Upper lobe of left lung (tissue), 6 donors: ENCODE measurements around the gene NDRG2. TPM values are rescaled to one million over a fixed set of nuclear protein-coding genes. Genes with fewer than 3 reads are reported as not detected.

Experiments used
- ATAC-seq, 2 donors: fragments of 200-7000 bp; cut with Tn5 transposase; one replicate each; pipeline ENCODE4 v1.9.1; 2022; ENCODE audit warnings: mild to moderate bottlenecking in 2 of 2, moderate library complexity in 2 of 2; ENCODE audit not compliant: low FRiP score in 2 of 2
- DNase-seq, 2 donors: peaks; one replicate each; pipeline ENCODE4 v3.0.0-alpha.2; 2019 to 2020
- H3K27ac ChIP-seq, 4 donors: fragments of 200-600 bp; sonication (generic); one replicate each; pipeline ENCODE4 v1.5.1; 2016 to 2019
- H3K27me3 ChIP-seq, 4 donors: fragments of 200-600 bp; sonication (generic); one replicate each; pipeline ENCODE4 v1.5.1; 2017 to 2019
- H3K36me3 ChIP-seq, 4 donors: fragments of 200-600 bp; sonication (generic); one replicate each; pipeline ENCODE4 v1.5.1; 2016 to 2019
- H3K4me1 ChIP-seq, 4 donors: fragments of 200-600 bp; sonication (generic); one replicate each; pipeline ENCODE4 v1.5.1; 2018 to 2019
- H3K4me3 ChIP-seq, 4 donors: fragments of 200-600 bp; sonication (generic); one replicate each; pipeline ENCODE4 v1.5.1; 2017 to 2019; ENCODE audit warnings: mild to moderate bottlenecking in 2 of 4, moderate library complexity in 1 of 4
- H3K9me3 ChIP-seq, 4 donors: fragments of 200-600 bp; sonication (generic); one replicate each; pipeline ENCODE4 v1.5.1; 2018 to 2019
- CTCF ChIP-seq, 6 experiments: fragments of 450-650 bp in 4 of 6; fragments of 200-600 bp in 2 of 6; sonication (generic) in 2 of 6; IDR thresholded peaks; one replicate each; pipeline ENCODE4 v1.5.1; 2016 to 2019; ENCODE audit warnings: antibody characterized with exemption in 6 of 6
- EP300 ChIP-seq, 4 donors: sonication (generic); formaldehyde crosslinking; IDR thresholded peaks; one replicate each; pipeline ENCODE4 v1.5.1; 2017; ENCODE audit warnings: antibody characterized with exemption in 4 of 4, control low read depth in 2 of 4
- POLR2A ChIP-seq, 4 donors: fragments of 450-650 bp; IDR thresholded peaks; one replicate each; pipeline ENCODE4 v1.5.1; 2016 to 2017; ENCODE audit warnings: antibody characterized with exemption in 4 of 4, mild to moderate bottlenecking in 2 of 4
- POLR2AphosphoS5 ChIP-seq, 2 donors: sonication (generic); formaldehyde crosslinking; IDR thresholded peaks; one replicate each; pipeline ENCODE4 v1.5.1; 2017; ENCODE audit warnings: antibody characterized with exemption in 2 of 2
- WGBS, 2 donors: methylation state at CpG; one replicate each; pipeline ENCODE4 v1.1.5; 2017 to 2018; 5-methylcytosine and 5-hydroxymethylcytosine counted together
- total RNA-seq, 6 donors: library from RNA; depleted of rRNA in 4 of 6; stranded (reverse); fragments of >200 nt in 4 of 6; gene quantifications; one replicate each; pipeline versions ENCODE4 v1.1.0 to v1.2.1, GENCODE V29; 2016 to 2021
- donor health status: DM: no; HTN: no; CAD: no; lungs with moderate emphysema.
- donor health status: DM: no; HTN: yes; CAD: no; lungs with severe emphysema.

Gene NDRG2
- total RNA-seq, 6 donors from 2014 or later: 69.7 to 280 (median 90.8) TPM

- no peaks in the 10 kb centered on the region for H3K36me3 ChIP-seq
- H3K4me1 ChIP-seq: peaks cover 0 to 10% (median 3%) of the 10 kb centered on the region in 4 donors
- TF ChIP-seq CTCF (IDR thresholded peaks at IDR 0.05): no peak
- ATAC-seq: peak in 1 of 2 donors; percentile 63
- no peaks in the 10 kb centered on the region for H3K9me3 ChIP-seq
- 73 to 81% methylated on average over 10 of the region's 10 CpGs for WGBS, 2 donors
- no peak for DNase-seq
- H3K27me3 ChIP-seq: no peaks in the 10 kb centered on the region
- peak overlapping the region in 1 of 4 donors; percentile 27 for H3K27ac ChIP-seq
- H3K4me3 ChIP-seq: no peak overlapping the region
Measured at GRCh38 chr14:21056520-21057163, 31.8 kb upstream of the NDRG2 start.

- ATAC-seq: peak in 1 of 2 donors; percentile 19
- no peak for DNase-seq
- WGBS, 2 donors: 53 to 60% methylated on average over 5 of the region's 5 CpGs
- Histone ChIP-seq H3K27ac (no peak overlapping the region), H3K9me3 (no peaks in the 10 kb centered on the region), H3K4me1 (peaks cover 0 to 10% (median 3%) of the 10 kb centered on the region in 4 donors), H3K27me3 (no peaks in the 10 kb centered on the region), H3K4me3 (no peak overlapping the region), H3K36me3 (no peaks in the 10 kb centered on the region)
- no peak for TF ChIP-seq POLR2AphosphoS5 (IDR thresholded peaks at IDR 0.05)
- TF ChIP-seq POLR2A (IDR thresholded peaks at IDR 0.05): no peak
- TF ChIP-seq EP300 (IDR thresholded peaks at IDR 0.05): no peak
- TF ChIP-seq CTCF (IDR thresholded peaks at IDR 0.05): no peak
Measured at GRCh38 chr14:21055432-21056117, 30.7 kb upstream of the NDRG2 start.

GRCh38 chr14:21054768-21055145, 29.9 kb upstream of the NDRG2 start:
- H3K27me3 ChIP-seq: no peaks in the 10 kb centered on the region
- H3K27ac ChIP-seq: no peak overlapping the region
- H3K4me3 ChIP-seq: no peak overlapping the region
- ATAC-seq: no peak
- H3K4me1 ChIP-seq: peaks cover 0 to 10% (median 3%) of the 10 kb centered on the region in 4 donors
- no peaks in the 10 kb centered on the region for H3K36me3 ChIP-seq
- TF ChIP-seq POLR2A (IDR thresholded peaks at IDR 0.05) (no peak), CTCF (IDR thresholded peaks at IDR 0.05) (no peak), POLR2AphosphoS5 (IDR thresholded peaks at IDR 0.05) (no peak), EP300 (IDR thresholded peaks at IDR 0.05) (no peak)
- H3K9me3 ChIP-seq: no peaks in the 10 kb centered on the region
- 71 to 79% methylated on average over 4 of the region's 4 CpGs for WGBS, 2 donors
- no peak for DNase-seq

- ATAC-seq (no peak), DNase-seq (no peak)
- 46 to 51% methylated on average over 3 of the region's 3 CpGs for WGBS, 2 donors
- no peak overlapping the region for H3K27ac ChIP-seq
- no peaks in the 10 kb centered on the region for H3K36me3 ChIP-seq
- TF ChIP-seq POLR2A (IDR thresholded peaks at IDR 0.05) (no peak), POLR2AphosphoS5 (IDR thresholded peaks at IDR 0.05) (no peak), EP300 (IDR thresholded peaks at IDR 0.05) (no peak), CTCF (IDR thresholded peaks at IDR 0.05) (no peak)
- H3K27me3 ChIP-seq: no peaks in the 10 kb centered on the region
- H3K4me1 ChIP-seq: peaks cover 0 to 10% (median 3%) of the 10 kb centered on the region in 4 donors
- no peaks in the 10 kb centered on the region for H3K9me3 ChIP-seq
- H3K4me3 ChIP-seq: no peak overlapping the region
Measured at GRCh38 chr14:21054123-21054767, 29.4 kb upstream of the NDRG2 start.
